GM12872 (cell line): ENCODE results near the gene GPR6.

Experiments used
- CTCF ChIP-seq: IDR thresholded peaks from 3 replicates; pipeline ENCODE4 v1.5.1; 2011; ENCODE audit warnings: low read depth, mild to moderate bottlenecking, low read length, moderate library complexity; ENCODE audit not compliant: insufficient read depth

The GPR6 gene

GRCh38 chr6:110013386-110013785, 35.3 kb downstream of the GPR6 start:
- TF ChIP-seq CTCF = no peak

GRCh38 chr6:110015206-110015605, 37.1 kb downstream of the GPR6 start:
- no peak for TF ChIP-seq CTCF

- TF ChIP-seq CTCF = no peak
Measured at GRCh38 chr6:110017306-110017705, 39.2 kb downstream of the GPR6 start.

GRCh38 chr6:110017946-110018345, 39.8 kb downstream of the GPR6 start:
- TF ChIP-seq CTCF = no peak

GRCh38 chr6:110018486-110018885, 40.4 kb downstream of the GPR6 start:
- TF ChIP-seq CTCF = no peak

GRCh38 chr6:110020888-110021287, 42.8 kb downstream of the GPR6 start:
- no peak for TF ChIP-seq CTCF

- no peak for TF ChIP-seq CTCF
Measured at GRCh38 chr6:110029144-110029543, 51.0 kb downstream of the GPR6 start.
